GM12801 (cell line): ENCODE data around the gene GTPBP6.

Experiments used
- TF ChIP-seq, protein P1 (sequence below): IDR thresholded peaks from one replicate; pipeline ENCODE4 v1.5.1; 2011; ENCODE audit warnings: control low read depth; ENCODE audit not compliant: insufficient read length; ENCODE audit errors: extremely low read depth

GTPBP6 gene

DNA sequence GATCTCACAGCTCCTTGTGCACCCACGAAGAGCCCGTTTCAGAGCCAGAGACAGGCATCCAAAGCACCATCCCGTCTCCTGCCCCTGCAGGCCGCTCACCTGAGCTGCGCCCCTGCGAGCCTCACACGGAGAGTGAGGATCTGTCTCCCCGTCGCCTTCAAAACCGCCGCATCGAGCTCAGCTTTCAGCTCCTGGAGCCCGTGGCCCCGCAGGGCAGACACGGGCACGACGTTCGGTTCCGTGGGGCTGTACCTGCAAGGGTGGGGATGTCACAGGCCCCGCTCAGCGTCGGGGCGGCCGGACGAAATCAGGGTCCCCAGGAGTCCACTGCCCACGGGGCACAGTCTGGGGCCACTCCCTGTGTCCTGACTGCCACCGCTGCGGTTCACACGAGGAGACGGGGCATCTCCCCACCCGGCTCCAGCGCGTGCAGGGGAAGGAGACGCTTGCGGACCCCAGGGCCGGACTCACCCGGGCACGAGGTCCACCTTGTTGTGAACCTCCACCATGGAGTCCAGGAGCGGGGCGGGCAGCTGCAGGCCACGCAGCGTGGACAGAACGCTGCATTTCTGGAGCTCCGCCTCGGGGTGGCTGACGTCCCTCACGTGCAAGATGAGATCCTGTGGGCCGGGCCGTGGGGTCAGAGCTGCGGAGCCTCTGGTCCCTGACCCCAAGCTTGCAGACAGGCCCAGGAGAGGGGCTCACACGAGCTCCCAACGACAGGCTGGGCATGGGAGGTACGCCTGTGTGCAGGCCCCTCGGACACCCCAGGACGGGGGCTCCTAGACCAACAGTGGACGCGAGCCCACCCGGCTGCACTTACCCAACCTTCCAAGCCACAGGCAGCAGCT is 11.1 kb downstream of the GTPBP6 start:
- TF ChIP-seq, protein P1, sequence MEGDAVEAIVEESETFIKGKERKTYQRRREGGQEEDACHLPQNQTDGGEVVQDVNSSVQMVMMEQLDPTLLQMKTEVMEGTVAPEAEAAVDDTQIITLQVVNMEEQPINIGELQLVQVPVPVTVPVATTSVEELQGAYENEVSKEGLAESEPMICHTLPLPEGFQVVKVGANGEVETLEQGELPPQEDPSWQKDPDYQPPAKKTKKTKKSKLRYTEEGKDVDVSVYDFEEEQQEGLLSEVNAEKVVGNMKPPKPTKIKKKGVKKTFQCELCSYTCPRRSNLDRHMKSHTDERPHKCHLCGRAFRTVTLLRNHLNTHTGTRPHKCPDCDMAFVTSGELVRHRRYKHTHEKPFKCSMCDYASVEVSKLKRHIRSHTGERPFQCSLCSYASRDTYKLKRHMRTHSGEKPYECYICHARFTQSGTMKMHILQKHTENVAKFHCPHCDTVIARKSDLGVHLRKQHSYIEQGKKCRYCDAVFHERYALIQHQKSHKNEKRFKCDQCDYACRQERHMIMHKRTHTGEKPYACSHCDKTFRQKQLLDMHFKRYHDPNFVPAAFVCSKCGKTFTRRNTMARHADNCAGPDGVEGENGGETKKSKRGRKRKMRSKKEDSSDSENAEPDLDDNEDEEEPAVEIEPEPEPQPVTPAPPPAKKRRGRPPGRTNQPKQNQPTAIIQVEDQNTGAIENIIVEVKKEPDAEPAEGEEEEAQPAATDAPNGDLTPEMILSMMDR = no peak

DNA sequence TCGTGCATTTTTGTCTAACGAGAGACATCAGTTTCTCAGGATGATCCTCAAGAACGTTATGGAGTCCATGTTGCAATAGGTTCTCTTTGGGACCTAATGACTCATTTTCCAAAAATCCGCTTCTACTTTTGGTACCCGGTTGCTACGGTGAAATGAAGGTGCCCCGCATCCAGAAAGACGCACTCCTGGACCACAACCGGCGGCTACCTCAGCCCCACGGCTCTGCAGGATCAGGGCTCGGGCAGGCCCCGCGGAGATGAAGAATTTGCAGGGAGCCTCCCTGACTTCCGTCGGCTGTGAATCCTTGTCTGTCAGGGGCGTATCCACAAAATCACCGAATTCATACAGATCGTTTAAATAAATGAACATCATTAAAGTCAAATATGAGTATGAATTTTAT is 15.6 kb downstream of the GTPBP6 start:
- TF ChIP-seq, protein P1 = no peak

DNA sequence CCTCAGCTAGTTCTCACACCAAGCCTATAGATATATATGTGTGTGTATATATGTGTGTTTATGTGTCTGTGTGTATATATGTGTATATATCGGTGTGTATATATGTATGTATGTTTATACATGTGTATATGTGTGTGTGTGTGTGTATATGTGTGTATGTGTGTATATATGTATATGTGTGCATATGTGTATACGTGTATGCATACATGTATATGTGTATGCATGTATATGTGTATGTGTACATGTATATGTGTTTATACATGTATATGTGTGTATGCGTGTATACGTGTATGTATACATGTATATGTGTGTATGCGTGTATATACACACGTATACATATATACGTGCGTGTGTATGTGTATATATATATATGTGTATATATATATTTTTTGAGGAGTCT is 18.3 kb downstream of the GTPBP6 start:
- TF ChIP-seq, protein P1 = no peak

DNA sequence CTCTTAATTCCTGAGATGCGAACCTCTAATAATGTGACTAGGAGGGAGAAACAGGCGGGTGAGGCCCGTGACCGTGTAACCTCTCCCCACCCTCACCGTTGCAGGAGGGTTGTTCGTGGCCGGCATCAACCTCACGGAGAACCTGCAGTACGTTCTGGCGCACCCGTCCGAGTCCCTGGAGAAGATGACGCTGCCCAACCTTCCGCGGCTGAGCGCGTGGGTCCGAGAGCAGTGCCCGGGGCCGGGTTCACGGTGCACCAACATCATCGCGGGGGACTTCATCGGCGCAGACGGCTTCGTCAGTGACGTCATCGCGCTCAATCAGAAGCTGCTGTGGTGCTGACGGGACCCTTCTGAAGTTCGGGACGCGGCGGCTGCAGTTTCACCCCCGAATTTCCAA is 19.6 kb downstream of the GTPBP6 start:
- TF ChIP-seq, protein P1 = no peak

DNA sequence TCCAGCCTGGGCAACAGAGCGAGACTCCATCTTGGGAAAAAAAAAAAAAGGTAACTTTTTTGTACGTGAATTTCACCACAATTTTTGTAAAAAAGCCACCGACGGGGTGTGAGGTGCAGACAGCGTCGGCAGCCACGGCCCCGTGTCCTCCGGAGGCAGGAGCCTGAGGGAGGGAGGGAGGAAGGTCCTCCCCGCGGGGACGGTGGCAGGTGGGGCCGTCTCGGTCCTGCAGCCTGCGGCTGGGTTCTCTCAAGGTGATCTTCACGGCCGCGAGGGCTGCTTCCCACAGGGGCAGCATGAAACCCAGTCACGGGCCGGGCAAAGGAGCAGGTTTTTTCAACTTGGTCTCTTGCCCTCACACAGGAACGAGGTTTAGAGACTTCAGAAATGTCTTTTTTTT is 23.5 kb downstream of the GTPBP6 start:
- TF ChIP-seq, protein P1 = no peak

DNA sequence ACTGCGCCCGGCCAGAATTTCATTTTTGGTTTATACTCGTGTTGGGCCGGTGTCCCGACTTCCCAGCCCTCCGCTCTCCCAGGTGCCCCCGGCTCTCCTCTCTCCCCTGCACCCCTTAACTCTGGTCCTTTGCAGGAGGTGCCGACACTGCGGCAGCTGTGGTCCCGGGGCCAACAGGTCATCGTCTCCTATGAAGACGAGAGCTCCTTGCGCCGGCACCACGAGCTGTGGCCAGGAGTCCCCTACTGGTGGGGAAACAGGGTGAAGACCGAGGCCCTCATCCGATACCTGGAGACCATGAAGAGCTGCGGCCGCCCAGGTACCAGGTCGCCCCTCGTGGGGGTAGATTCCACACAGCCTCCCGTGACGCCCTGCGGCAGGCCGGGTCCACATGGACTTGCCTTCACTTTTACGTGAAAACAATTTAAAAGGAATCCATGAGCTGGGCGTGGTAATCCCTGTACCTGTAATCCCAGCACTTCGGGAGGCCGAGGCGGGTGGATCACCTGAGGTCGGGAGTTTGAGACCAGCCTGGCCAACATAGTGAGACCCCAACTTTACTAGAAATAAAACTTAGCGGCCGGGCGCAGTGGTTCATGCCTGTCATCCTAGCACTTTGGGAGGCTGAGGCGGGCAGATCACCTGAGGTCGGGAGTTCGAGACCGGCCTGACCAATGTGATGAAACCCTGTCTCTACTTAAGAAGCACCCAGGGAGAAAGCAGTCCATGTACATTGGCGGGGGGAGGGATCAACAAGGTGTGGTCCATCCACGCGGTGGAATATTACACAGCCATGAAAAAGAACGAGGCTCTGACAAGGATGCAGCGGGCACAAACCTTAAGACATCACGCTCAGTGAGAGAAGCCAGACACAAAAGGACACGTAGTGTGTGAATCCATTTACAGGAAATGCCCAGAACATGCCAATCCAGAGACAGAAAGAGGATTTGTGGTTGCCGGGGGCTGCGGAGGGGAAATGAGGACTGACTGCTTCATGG is 25.4 kb downstream of the GTPBP6 start:
- TF ChIP-seq, protein P1 = no peak

DNA sequence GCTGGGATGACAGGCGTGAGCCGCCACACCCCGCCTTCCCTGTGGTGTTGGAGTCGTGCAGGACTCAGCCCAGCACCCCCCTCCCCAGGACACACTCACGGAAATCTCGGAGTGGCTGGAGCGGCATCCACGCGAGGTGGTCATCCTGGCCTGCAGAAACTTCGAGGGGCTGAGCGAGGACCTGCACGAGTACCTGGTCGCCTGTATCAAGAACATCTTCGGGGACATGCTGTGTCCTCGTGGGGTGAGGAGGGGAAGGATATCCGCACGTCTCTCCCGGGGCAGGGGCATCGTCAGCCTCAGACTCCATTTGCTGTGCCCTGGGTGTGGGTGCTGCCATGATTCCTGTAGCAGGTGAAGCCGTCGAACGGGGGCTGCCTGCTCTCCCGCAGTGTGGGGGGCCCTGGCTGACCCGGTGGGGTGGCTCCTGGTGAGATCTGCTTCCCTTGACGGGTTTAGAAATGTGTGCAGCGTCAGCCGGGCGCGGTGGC is 27.1 kb downstream of the GTPBP6 start:
- TF ChIP-seq, protein P1 = no peak
